ENCODE measurements around the gene ARHGAP24. TPM values are rescaled to one million over a fixed set of nuclear protein-coding genes. Genes with fewer than 3 reads are reported as not detected.

The ARHGAP24 gene
- total and polyA plus RNA-seq, 10 of the 15 experiments (the other 5 are each of a cell fraction or from before 2014, with no cell fraction given): 0.10 to 4.2 (median 0.52) TPM

DNA sequence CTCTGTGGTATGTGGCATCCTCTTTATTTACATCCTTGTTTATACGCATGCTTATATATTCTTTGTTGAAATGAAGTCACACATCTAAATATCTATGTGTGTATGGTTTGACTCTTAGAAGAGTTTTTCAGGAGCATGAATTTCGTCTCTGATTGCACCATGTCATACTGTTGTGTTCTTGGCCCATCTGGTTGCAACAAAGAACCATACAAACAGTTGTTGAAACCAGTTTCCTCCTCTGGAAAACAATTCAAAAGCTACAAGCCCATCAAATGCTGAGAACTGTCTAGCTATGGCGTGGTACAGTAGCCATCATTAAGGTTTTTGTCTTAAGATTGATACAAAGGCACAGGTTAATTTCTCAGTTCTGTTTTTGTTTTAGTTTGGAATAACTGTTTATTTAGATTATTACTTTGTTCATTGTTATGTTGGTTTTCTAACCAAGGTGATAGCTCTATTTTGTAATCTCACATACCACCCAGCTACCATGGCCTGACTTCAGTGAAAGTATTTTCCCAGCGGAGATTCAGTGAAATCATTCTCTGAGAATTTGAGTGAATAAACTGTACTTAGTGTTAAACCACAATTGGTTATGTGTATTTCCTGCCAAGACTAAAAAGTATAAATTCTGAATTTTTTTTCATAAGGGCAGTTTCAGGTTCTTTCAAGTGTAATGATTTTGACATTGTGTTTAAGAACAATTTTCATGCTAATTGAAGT lies 91.0 kb downstream of the ARHGAP24 start:
- Histone ChIP-seq H3K27ac (ENCODE audit: control insufficient read depth, insufficient read depth) (no peak overlapping the region), H3K9ac (ENCODE audit: control insufficient read depth, insufficient read depth, low read length) (no peak overlapping the region), H3K27me3 (replicated peaks in 1 of 2; ENCODE audit: control insufficient read depth in 2 of 2, insufficient read depth in 2 of 2, low read length in 1 of 2) (no peaks in the 10 kb centered on the region), H4K20me1 (ENCODE audit: control insufficient read depth, insufficient read depth) (no peaks in the 10 kb centered on the region), H3K36me3 (ENCODE audit: control insufficient read depth in 2 of 2, insufficient read depth in 2 of 2, low read length in 1 of 2) (no peaks in the 10 kb centered on the region), H3K79me2 (ENCODE audit: control insufficient read depth, insufficient read depth, low read length) (no peaks in the 10 kb centered on the region), H2AFZ (ENCODE audit: control insufficient read depth, low read depth, low read length) (no peak overlapping the region), H3K4me1 (ENCODE audit: control insufficient read depth, insufficient read depth, low read length) (peaks cover 14% of the 10 kb centered on the region), H3K9me3 (replicated peaks; ENCODE audit: control insufficient read depth, insufficient read depth, low read length) (no peaks in the 10 kb centered on the region; the same call in 2 of the 3 replicates), H3K4me2 (ENCODE audit: control insufficient read depth, insufficient read depth) (no peak overlapping the region), H3K4me3 (no peak overlapping the region)
- ChIA-PET CTCF (interaction anchor here (0.8 to 1.3 kb wide), 3 partner anchors 36 to 181 kb away, joined by 3 to 4 read pairs (median 4); no protein-coding TSS in a partner anchor), RAD21 (ENCODE audit: unreplicated experiment) (interaction anchor here (0.7 to 1.0 kb wide), 2 partner anchors 91 to 487 kb away, joined by 3 read pairs; partner anchors contain the start of gene ARHGAP24), POLR2A (no interaction called here), SMC1A (ENCODE audit: uncharacterized antibody, unreplicated experiment) (interaction anchor here (0.9 to 1.7 kb wide), 4 partner anchors 8 to 147 kb away, joined by 3 to 7 read pairs (median 4); partner anchors contain the start of gene ARHGAP24)
- TF ChIP-seq IKZF2 (IDR thresholded peaks at IDR 0.05) (peak; percentile 34 to 36; a peak in 1 of 4 replicates), ZNF24 (IDR thresholded peaks at IDR 0.05) (0 out of 2 replicates have a peak, but pooled peaks have one; percentile 36), MTA2 (IDR thresholded peaks at IDR 0.05; ENCODE audit: low read depth) (peak; percentile 57; the same call in 1 of the 2 replicates), MEF2A (IDR thresholded peaks at IDR 0.05; ENCODE audit: insufficient read depth, low read depth, low read length) (no peak), EP300 (IDR thresholded peaks at IDR 0.05; ENCODE audit: borderline replicate concordance in 1 of 2, control insufficient read depth in 1 of 2, low read depth in 2 of 2, low read length in 2 of 2) (no peak), MYB (IDR thresholded peaks at IDR 0.05; ENCODE audit: borderline replicate concordance, low read depth, low read length) (no peak), RUNX3 (IDR thresholded peaks at IDR 0.05; ENCODE audit: low read length) (0 out of 2 replicates have a peak, but pooled peaks have one; percentile 27), MEF2B (IDR thresholded peaks at IDR 0.05; ENCODE audit: partially characterized antibody, poor library complexity, severe bottlenecking) (peak; percentile 45)
- TF ChIP-seq, protein P1, sequence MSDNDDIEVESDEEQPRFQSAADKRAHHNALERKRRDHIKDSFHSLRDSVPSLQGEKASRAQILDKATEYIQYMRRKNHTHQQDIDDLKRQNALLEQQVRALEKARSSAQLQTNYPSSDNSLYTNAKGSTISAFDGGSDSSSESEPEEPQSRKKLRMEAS (IDR thresholded peaks at IDR 0.05; ENCODE audit: low read depth, low read length): no peak
- intact Hi-C loops (cut with micrococcal nuclease; ENCODE audit: unreplicated experiment) (no loop called here), in situ Hi-C loops (cut with MboI) (no loop called here)
- no TSS peak for BruUV-seq (replicated peaks)
- ATAC-seq (peak; percentile 63), FAIRE-seq (no peak), DNase-seq (ENCODE audit: low read depth, low spot score) (peak; percentile 32)
- WGBS (ENCODE audit: insufficient coverage, insufficient replicate concordance, low lambda C conversion rate, missing lambda C conversion rate): 78% methylated on average over 4 of the region's 4 CpGs
